Anterior cingulate cortex (tissue), 58 donors: ENCODE results near the gene CLDN4.

Experiments
- DNase-seq, 58 donors: peaks; one replicate each; lab custom pipeline; 2025; lab: John Stamatoyannopoulos, UW

Gene CLDN4

GRCh38 chr7:73869011-73869798 is 38.4 kb downstream of the CLDN4 start:
- DNase-seq = no peak

- peak in 1 of 58 donors; percentile 16 for DNase-seq
These were observed 39.3 kb downstream of the CLDN4 start for GRCh38 chr7:73870041-73870492.

DNA sequence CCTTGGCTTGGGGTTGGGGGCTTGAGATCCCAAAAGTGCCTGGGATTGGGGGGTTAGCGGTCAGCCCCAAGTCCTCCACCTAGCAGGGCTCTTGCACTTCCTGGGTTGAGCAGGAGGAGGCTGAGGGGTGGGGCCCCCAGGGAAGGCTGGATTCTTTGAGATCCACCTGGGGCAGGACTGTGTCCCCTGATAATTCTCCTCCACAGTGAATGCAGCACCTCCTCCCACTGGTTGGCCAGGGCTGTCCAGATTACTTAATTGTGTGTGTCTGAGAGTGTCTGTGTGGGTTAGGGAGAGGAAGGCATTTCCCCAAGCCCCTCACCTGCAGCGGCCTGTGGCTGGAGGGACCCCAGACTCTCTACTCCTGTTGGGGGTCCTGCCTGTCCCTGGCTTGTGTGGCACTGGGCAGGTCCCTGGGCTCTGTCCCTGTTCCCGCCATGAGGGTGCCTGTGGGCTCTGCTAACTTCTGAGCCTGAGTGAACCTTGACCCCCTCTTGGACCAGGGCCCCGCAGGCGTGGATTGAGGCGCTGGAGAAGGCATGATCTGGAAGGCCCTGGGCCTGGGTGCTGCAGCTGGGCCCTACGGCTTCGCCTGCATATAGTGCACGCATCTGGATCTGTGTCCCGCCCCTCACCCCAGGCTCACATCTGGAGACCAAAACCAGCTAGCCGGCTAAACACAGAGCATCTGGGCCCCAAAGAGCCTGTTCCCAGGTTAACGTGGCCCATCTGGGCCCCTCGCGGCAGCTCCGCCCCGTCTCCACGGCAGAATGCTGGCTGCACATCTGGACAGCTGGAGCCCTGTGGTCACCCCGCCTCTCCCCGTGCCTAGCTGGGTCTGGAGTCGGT is 40.6 kb downstream of the CLDN4 start:
- DNase-seq = no peak

DNA sequence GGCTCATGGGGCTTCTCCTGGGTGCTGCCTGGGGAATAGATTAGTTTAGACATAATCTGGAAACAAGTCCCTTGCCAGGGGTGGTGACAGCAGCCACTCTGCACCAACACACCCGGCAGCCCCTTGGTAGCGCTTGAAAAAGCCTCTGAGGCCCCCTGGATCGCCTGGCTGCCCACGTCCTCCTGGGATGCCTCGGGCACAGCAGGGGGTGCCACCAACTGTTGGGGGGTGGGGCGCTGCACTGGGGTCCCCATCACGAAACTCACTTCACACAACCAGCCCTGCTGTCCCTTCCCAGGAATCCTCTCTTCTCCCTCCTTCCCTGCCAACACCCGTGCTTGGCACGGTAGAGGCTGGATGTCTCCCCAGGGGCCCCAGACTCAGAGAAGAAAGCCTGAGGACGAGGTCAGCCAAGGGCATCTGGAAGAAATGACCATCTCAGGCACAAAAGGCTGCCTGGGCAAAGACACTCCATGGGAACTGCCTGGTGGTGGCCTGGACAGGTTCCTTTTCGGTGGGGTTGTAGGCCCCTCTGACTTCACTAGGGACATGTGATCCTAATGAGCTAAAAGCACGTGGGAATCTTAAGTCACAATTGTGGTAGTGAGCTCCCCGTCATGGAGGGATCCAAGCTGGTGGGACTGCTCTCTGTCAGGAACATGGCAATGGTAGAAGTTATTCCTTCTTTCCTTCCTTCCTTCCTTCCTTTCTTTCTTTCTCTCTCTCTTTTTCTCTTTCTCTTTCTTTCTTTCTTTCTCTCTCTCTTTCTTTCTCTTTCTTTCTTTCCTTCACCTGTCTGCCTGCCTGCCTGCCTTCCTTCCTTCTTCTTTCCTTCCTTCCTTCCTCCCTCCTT is 41.5 kb downstream of the CLDN4 start:
- DNase-seq = no peak

GRCh38 chr7:73876361-73876760 is 45.6 kb downstream of the CLDN4 start:
- DNase-seq = no peak

- DNase-seq = peak in 7 of 58 donors; percentile 5 to 36 (median 12)
These were observed 46.2 kb downstream of the CLDN4 start for GRCh38 chr7:73876973-73877372.

DNA sequence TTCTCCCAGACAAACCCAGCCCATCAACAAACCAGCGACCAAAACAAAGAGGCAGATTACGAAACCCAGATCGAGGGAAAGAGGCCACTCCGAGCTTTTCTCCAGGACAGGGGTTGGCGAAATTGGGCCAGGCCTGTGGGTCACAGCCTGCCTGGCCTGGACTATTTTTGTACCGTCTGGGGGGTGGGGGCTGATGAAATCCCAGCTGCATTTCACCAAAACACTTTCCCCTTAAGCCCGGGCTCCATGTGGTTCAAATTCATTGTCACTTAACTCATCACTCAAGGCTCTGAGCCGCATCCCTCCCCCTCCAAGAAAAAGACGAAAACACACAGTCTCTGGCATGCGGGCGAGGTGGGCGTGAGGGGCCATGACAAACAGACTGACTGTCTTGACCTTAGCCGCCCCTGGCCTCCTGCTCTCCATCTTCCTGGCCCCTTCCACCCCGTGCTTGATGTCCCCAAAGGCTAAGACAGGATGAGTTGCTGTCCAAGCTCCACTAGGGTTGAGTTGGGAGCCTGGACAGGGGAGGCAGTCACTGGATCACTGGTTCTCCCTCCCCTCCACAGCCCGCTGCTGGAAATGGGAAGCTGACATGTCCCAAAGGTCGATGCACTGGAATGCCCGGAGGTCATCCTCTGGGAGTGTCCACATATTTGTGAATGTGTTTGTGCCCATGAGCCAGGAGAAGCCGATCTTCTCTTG is 49.3 kb downstream of the CLDN4 start:
- no peak for DNase-seq

GRCh38 chr7:73880755-73881328 is 50.0 kb downstream of the CLDN4 start:
- DNase-seq = no peak

- DNase-seq = no peak
These were observed 50.7 kb downstream of the CLDN4 start for GRCh38 chr7:73881352-73882046.

DNA sequence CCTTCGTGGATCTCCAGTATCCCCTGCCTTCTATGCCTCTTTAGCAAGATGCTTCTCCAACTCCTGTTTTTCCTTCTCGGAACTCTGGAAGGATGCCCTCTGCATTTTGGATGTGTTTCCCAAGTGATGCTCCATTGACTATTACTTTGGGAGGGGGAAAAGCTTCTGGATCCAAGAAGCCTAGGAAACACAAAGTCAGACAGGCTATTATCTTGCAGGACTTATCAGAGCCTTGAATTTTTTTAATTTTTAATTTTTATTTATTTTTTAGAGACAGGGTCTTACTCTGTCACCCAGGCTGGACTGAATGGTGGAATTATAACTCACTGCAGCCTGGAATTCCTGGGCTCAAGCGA is 51.2 kb downstream of the CLDN4 start:
- DNase-seq = no peak
